Natural killer cell (primary cell): Measurements from ENCODE around the gene EFCAB9. TPM values are rescaled to one million over a fixed set of nuclear protein-coding genes. Genes with fewer than 3 reads are reported as not detected.
"Not testable (repeated sequence)": the region's sequence is repeated elsewhere in the genome, so short reads cannot be mapped to it uniquely, and the experiment has no call there.

Source experiments
- ATAC-seq, 3 donors: fragments of 150-1000 bp in 2 of 3; fragments of 200-7000 bp in 1 of 3; cut with Tn5 transposase; 1 replicate in 1 of 3; 2 replicates in 2 of 3; pipeline ENCODE4 v1.10.0; 2021; ENCODE audit warnings: mild to moderate bottlenecking in 2 of 3, moderate library complexity in 2 of 3
- DNase-seq, 2 donors: peaks; one replicate each; pipeline versions ENCODE4 v3.0.0 to v3.0.0-alpha.2; 2013 to 2021; ENCODE audit warnings: mixed read lengths in 1 of 2
- H3K27ac ChIP-seq: one replicate; pipeline ENCODE4 v1.5.1; 2013; ENCODE audit warnings: mild to moderate bottlenecking, low read length
- H3K27me3 ChIP-seq: one replicate; pipeline ENCODE4 v1.6.1; 2013; ENCODE audit warnings: low read length; ENCODE audit not compliant: control insufficient read depth, insufficient read depth
- H3K36me3 ChIP-seq: one replicate; pipeline ENCODE4 v1.6.1; 2013; ENCODE audit warnings: low read length; ENCODE audit not compliant: control insufficient read depth, insufficient read depth
- H3K4me1 ChIP-seq: one replicate; pipeline ENCODE4 v1.6.1; 2013; ENCODE audit warnings: low read length; ENCODE audit not compliant: control insufficient read depth, insufficient read depth
- H3K4me3 ChIP-seq: one replicate; pipeline ENCODE4 v1.5.1; 2013; ENCODE audit warnings: low read length
- H3K9me3 ChIP-seq: one replicate; pipeline ENCODE4 v1.6.1; 2013; ENCODE audit warnings: low read length; ENCODE audit not compliant: control insufficient read depth, insufficient read depth
- H3K27ac Mint-ChIP-seq, 2 donors: one replicate each; pipeline ENCODE4 v1.8.0; 2022; ENCODE audit warnings: mild to moderate bottlenecking in 2 of 2, mixed read lengths in 2 of 2, moderate library complexity in 1 of 2
- H3K27me3 Mint-ChIP-seq, 2 donors: one replicate each; pipeline ENCODE4 v1.8.0; 2022; ENCODE audit warnings: low read depth in 2 of 2, mixed read lengths in 2 of 2
- H3K36me3 Mint-ChIP-seq: one replicate; pipeline ENCODE4 v1.8.0; 2022; ENCODE audit warnings: mixed read lengths
- H3K4me1 Mint-ChIP-seq, 2 donors: one replicate each; pipeline ENCODE4 v1.8.0; 2022; ENCODE audit warnings: mixed read lengths in 2 of 2
- H3K4me3 Mint-ChIP-seq: one replicate; pipeline ENCODE4 v1.8.0; 2022; ENCODE audit warnings: mild to moderate bottlenecking, moderate library complexity, mixed read lengths
- H3K9me3 Mint-ChIP-seq, 2 donors: one replicate each; pipeline ENCODE4 v1.8.0; 2022; ENCODE audit warnings: mixed read lengths in 2 of 2
- CTCF ChIP-seq: fragments of 200-600 bp; IDR thresholded peaks from one replicate; pipeline ENCODE4 v1.8.0; 2022; ENCODE audit warnings: antibody characterized with exemption
- WGBS: methylation state at CpG from one replicate; pipeline ENCODE4 v1.1.7; 2013; ENCODE audit warnings: missing lambda C conversion rate; ENCODE audit not compliant: insufficient coverage; 5-methylcytosine and 5-hydroxymethylcytosine counted together
- intact Hi-C: fragments of 100-400 bp; cut with micrococcal nuclease; formaldehyde crosslinking; loops from one replicate; pipeline ENCODE4 v1.14.2; 2022
- total RNA-seq, 4 donors: library from RNA; stranded (reverse); fragments of 120-200 nt in 1 of 4; gene quantifications; one replicate each; pipeline versions ENCODE4 v1.2.3 to v1.2.4, GENCODE V29; 2013 to 2022

Gene EFCAB9
- total RNA-seq, 3 donors from 2014 or later (not counting 1 experiment from before 2014, with no cell fraction given): not detected

- Histone ChIP-seq H3K4me1 (no peaks in the 10 kb centered on the region), H3K4me3 (no peak overlapping the region), H3K9me3 (no peaks in the 10 kb centered on the region), H3K27me3 (no peaks in the 10 kb centered on the region), H3K36me3 (no peaks in the 10 kb centered on the region), H3K27ac (no peak overlapping the region)
- H3K4me3 Mint-ChIP-seq: no peak overlapping the region
- H3K4me1 Mint-ChIP-seq: no peaks in the 10 kb centered on the region
- H3K36me3 Mint-ChIP-seq: no peaks in the 10 kb centered on the region
- no peak for TF ChIP-seq CTCF
- no peak for DNase-seq
- no peak for ATAC-seq
- intact Hi-C loops: no loop called here
- H3K27me3 Mint-ChIP-seq: peaks cover 0 to 7% of the 10 kb centered on the region in 2 donors
- H3K9me3 Mint-ChIP-seq: no peaks in the 10 kb centered on the region
- H3K27ac Mint-ChIP-seq: no peak overlapping the region
- 79% methylated on average over 10 of the region's 10 CpGs for WGBS
Observed at GRCh38 chr5:172199446-172199845, 5.5 kb downstream of the EFCAB9 start.

- no peaks in the 10 kb centered on the region for H3K27me3 ChIP-seq
- no peaks in the 10 kb centered on the region for H3K9me3 Mint-ChIP-seq
- intact Hi-C loops: no loop called here
- no peak overlapping the region for H3K27ac ChIP-seq
- H3K4me1 Mint-ChIP-seq: no peaks in the 10 kb centered on the region
- no peak overlapping the region for H3K4me3 ChIP-seq
- no peak overlapping the region for H3K27ac Mint-ChIP-seq
- no peaks in the 10 kb centered on the region for H3K9me3 ChIP-seq
- no peaks in the 10 kb centered on the region for H3K36me3 ChIP-seq
- H3K36me3 Mint-ChIP-seq: no peaks in the 10 kb centered on the region
- no peak for TF ChIP-seq CTCF
- no peak for DNase-seq
- ATAC-seq: no peak
- 84% methylated on average over 4 of the region's 6 CpGs for WGBS
- H3K4me3 Mint-ChIP-seq: no peak overlapping the region
- H3K27me3 Mint-ChIP-seq: peaks cover 0 to 7% of the 10 kb centered on the region in 2 donors
- no peaks in the 10 kb centered on the region for H3K4me1 ChIP-seq
Observed at GRCh38 chr5:172200476-172200875, 6.5 kb downstream of the EFCAB9 start.

- H3K27ac Mint-ChIP-seq, intact Hi-C loops, H3K4me3 ChIP-seq, H3K36me3 ChIP-seq, H3K27ac ChIP-seq, ATAC-seq, DNase-seq, H3K9me3 Mint-ChIP-seq, H3K9me3 ChIP-seq, H3K4me1 ChIP-seq, H3K27me3 Mint-ChIP-seq, H3K27me3 ChIP-seq, H3K4me3 Mint-ChIP-seq, H3K36me3 Mint-ChIP-seq: not testable (repeated sequence)
- WGBS: 80% methylated on average over 8 of the region's 11 CpGs
- peaks cover 10 to 15% of the 10 kb centered on the region in 2 donors for H3K4me1 Mint-ChIP-seq
Observed at GRCh38 chr5:172205984-172206383, 12.0 kb downstream of the EFCAB9 start.

GRCh38 chr5:172207511-172207910 is 13.5 kb downstream of the EFCAB9 start:
- H3K27me3 ChIP-seq: no peaks in the 10 kb centered on the region
- intact Hi-C loops: no loop called here
- no peak for TF ChIP-seq CTCF
- peaks cover 6% of the 10 kb centered on the region for H3K36me3 Mint-ChIP-seq
- H3K36me3 ChIP-seq: peaks cover 6% of the 10 kb centered on the region
- no peak overlapping the region for H3K4me3 ChIP-seq
- no CpG with 5 or more reads among the region's 3 CpGs for WGBS
- DNase-seq (no peak), ATAC-seq (no peak)
- H3K27ac ChIP-seq: no peak overlapping the region
- H3K4me1 ChIP-seq: no peaks in the 10 kb centered on the region
- H3K4me3 Mint-ChIP-seq: no peak overlapping the region
- H3K9me3 ChIP-seq: no peaks in the 10 kb centered on the region
- H3K27me3 Mint-ChIP-seq: no peaks in the 10 kb centered on the region
- no peak overlapping the region for H3K27ac Mint-ChIP-seq
- peaks cover 10 to 15% of the 10 kb centered on the region in 2 donors for H3K4me1 Mint-ChIP-seq
- H3K9me3 Mint-ChIP-seq: no peaks in the 10 kb centered on the region
